GM18519 (cell line): ENCODE results near the gene KLRG1.

Source experiments
- ATAC-seq: cut with Tn5 transposase; IDR thresholded peaks from one replicate; pipeline ENCODE4 v1.9.1; 2021; ENCODE audit warnings: mild to moderate bottlenecking, moderate library complexity; ENCODE audit not compliant: unreplicated experiment, low FRiP score

The KLRG1 gene

GRCh38 chr12:8989413-8989812 is at the start of gene KLRG1:
KLRG1 (plus strand) TSS chr12:8989546; CDS start chr12:8989636, 90 bp downstream.
- ATAC-seq, result no peak

GRCh38 chr12:8941691-8942478 is 47.5 kb upstream of the KLRG1 start:
- no peak for ATAC-seq

GRCh38 chr12:8943565-8944186 is 45.7 kb upstream of the KLRG1 start:
- ATAC-seq, result no peak

GRCh38 chr12:8946733-8947132 is 42.6 kb upstream of the KLRG1 start:
- no peak for ATAC-seq

- ATAC-seq, result no peak
Measured at GRCh38 chr12:8947737-8948136, 41.6 kb upstream of the KLRG1 start.

GRCh38 chr12:8948701-8949341 is 40.5 kb upstream of the KLRG1 start:
- ATAC-seq, result no peak

- ATAC-seq, result peak; percentile 78
Measured at GRCh38 chr12:8949342-8950220, 39.8 kb upstream of the KLRG1 start, which contains the start of gene M6PR. M6PR (minus strand) TSS chr12:8949645; CDS start chr12:8946404, 3,241 bp downstream.

GRCh38 chr12:8950221-8950527 is 39.2 kb upstream of the KLRG1 start:
- ATAC-seq, result peak; percentile 13

GRCh38 chr12:8950702-8951478 is 38.5 kb upstream of the KLRG1 start:
- no peak for ATAC-seq

- ATAC-seq, result no peak
Measured at GRCh38 chr12:8951744-8952143, 37.6 kb upstream of the KLRG1 start.

- ATAC-seq, result no peak
Measured at GRCh38 chr12:8953773-8954402, 35.5 kb upstream of the KLRG1 start.

- no peak for ATAC-seq
Measured at GRCh38 chr12:8956073-8956472, 33.3 kb upstream of the KLRG1 start.

GRCh38 chr12:8956772-8957171 is 32.6 kb upstream of the KLRG1 start:
- ATAC-seq, result no peak

GRCh38 chr12:8957561-8957960 is 31.8 kb upstream of the KLRG1 start:
- ATAC-seq, result no peak

GRCh38 chr12:8958066-8958465 is 31.3 kb upstream of the KLRG1 start:
- ATAC-seq, result no peak

GRCh38 chr12:8960176-8960575 is 29.2 kb upstream of the KLRG1 start:
- no peak for ATAC-seq

GRCh38 chr12:8968761-8969160 is 20.6 kb upstream of the KLRG1 start:
- no peak for ATAC-seq

GRCh38 chr12:8969861-8970411 is 19.4 kb upstream of the KLRG1 start:
- no peak for ATAC-seq

GRCh38 chr12:8970432-8970831 is 18.9 kb upstream of the KLRG1 start:
- ATAC-seq, result no peak
